HG03575 (cell line): ENCODE results near the gene SWT1.
"Not testable (repeated sequence)": the region's sequence is repeated elsewhere in the genome, so short reads cannot be mapped to it uniquely, and the experiment has no call there.

Experiments used
- ATAC-seq: cut with Tn5 transposase; IDR thresholded peaks from one replicate; pipeline ENCODE4 v1.9.1; 2021; ENCODE audit not compliant: unreplicated experiment, insufficient number of reproducible peaks, low FRiP score; ENCODE audit errors: extremely low read depth

SWT1 gene

GRCh38 chr1:185238447-185238846, 81.5 kb downstream of the SWT1 start:
- no peak for ATAC-seq

- ATAC-seq: no peak
These were observed 82.9 kb downstream of the SWT1 start for GRCh38 chr1:185239861-185240260.

GRCh38 chr1:185241127-185241526, 84.2 kb downstream of the SWT1 start:
- ATAC-seq: no peak

GRCh38 chr1:185244015-185244747, 87.2 kb downstream of the SWT1 start:
- no peak for ATAC-seq

DNA sequence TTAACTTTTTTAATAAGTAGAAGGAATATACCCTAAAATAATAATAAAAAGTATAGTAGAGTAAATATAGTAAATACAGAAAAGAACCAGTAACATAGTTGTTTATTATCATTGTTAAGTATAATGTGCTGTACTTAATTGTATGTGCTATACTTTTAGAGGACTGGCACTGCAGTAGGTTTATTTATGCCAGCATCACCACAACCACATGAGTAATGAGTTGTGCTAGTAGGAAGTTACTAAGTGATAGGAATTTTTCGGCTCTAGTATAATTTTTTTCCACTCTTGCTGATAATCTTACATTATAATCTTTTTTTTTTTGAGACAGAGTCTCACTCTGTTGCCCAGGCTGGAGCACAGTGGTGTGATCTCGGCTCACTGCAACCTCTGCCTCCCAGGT, 88.5 kb downstream of the SWT1 start:
- ATAC-seq: no peak

DNA sequence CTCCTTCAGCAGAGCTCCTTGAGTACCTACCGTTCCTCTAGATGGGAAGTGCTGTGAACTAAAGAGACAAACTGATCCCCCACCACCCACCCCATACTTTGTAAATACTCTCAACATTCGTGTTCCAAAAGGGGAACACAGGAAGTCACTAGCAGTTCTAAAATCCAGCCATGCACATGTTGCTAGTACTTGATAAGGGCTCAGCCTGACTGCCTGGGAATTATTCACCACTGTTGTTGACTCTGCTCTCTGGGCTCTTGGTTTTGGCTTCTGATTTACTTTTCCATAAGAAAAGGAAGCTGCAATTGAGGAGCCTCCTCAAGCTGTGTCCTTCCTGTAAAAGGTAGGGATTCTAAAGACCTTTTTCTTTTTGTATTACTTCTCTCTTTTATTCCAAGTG, 92.6 kb downstream of the SWT1 start:
- no peak for ATAC-seq

GRCh38 chr1:185250063-185250462, 93.1 kb downstream of the SWT1 start:
- no peak for ATAC-seq

GRCh38 chr1:185251928-185252327, 95.0 kb downstream of the SWT1 start:
- not testable (repeated sequence) for ATAC-seq

GRCh38 chr1:185252404-185252803, 95.4 kb downstream of the SWT1 start:
- not testable (repeated sequence) for ATAC-seq

DNA sequence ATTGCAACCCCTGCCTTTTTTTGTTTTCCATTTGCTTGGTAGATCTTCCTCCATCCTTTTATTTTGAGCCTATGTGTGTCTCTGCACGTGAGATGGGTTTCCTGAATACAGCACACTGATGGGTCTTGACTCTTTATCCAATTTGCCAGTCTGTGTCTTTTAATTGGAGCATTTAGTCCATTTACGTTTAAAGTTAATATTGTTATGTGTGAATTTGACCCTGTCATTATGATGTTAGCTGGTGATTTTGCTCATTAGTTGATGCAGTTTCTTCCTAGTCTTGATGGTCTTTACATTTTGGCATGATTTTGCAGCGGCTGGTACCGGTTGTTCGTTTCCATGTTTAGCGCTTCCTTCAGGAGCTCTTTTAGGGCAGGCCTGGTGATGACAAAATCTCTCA, 98.6 kb downstream of the SWT1 start:
- ATAC-seq: not testable (repeated sequence)

- ATAC-seq: not testable (repeated sequence)
These were observed 100.4 kb downstream of the SWT1 start for GRCh38 chr1:185257116-185257949.

- no peak for ATAC-seq
These were observed 100.9 kb downstream of the SWT1 start for GRCh38 chr1:185257950-185258208.

GRCh38 chr1:185258676-185259075, 101.7 kb downstream of the SWT1 start:
- ATAC-seq: no peak

DNA sequence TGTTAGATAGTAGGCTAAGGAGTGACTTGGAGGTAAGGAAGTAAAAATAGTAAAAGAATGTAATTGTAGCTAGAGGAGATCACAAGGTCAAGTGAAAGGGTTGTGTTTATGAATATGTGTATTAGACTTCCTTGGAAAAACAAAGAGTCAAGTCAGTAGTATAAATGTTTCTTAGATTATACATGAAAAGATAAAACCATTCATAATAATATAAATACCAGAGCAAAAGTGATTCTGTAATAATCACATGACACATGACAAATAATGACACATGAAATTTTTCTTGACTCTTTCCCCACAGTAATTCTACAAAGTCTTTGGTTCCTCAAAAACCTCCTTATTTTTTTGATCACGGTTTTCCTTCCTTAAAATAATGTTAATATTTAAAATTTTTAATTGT, 103.6 kb downstream of the SWT1 start:
- no peak for ATAC-seq

GRCh38 chr1:185262151-185262550, 105.2 kb downstream of the SWT1 start:
- no peak for ATAC-seq

DNA sequence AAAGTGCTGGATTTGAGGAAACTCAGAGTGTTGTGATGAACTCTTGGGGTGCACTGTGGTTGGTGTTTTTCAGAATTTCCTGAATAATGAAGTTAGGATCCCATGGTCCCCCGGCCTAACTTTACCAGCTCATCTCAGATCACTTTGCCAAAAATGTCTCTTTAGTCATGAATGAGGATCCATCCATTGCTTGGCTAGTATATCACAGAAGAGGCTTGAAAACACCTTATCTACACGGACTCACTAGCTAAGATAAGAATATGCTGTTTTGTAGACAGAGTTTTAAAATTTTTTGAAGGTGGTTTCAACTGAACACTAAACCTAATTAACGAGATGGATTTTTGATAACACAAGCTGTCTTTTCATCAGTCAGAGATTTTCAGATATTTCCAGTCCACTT, 106.3 kb downstream of the SWT1 start:
- ATAC-seq: no peak

- no peak for ATAC-seq
These were observed 106.8 kb downstream of the SWT1 start for GRCh38 chr1:185263780-185264179.

DNA sequence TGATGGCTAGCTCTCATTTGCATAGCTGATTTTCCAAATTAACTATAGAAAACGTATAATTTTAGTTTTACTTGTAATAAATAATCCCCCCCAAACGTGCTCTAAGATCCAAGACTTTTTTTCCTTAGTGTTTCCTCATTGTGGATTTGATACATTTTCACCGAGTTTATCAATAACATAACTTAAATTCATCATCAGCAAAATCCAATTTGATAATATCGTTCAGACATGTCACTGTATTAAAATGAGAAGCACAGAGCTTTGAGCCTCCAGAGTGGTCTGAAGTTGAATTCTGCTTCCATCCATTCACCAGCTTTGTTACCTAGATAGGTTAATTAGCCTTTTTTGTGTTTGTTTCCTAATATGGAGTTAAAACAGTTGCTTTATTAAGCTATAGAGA, 108.3 kb downstream of the SWT1 start:
- ATAC-seq: no peak

DNA sequence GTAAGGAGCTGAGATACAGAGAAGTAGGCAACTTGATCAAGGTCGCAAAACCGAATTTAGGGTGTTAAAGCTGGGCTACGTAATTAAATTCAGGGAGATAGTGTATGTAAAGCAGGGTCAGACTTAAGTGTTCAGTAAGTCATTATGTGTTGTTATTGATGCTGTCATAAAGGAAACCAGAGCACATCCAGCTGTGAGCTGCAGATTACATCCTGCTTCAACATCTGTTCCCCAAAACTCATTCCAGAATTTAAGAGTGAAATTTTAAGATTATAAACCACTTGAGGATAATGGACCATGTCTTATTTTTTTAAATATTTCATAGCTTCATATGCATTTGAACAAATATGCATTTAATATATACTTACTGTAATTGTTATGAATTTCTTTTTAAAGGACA, 110.3 kb downstream of the SWT1 start:
- no peak for ATAC-seq

DNA sequence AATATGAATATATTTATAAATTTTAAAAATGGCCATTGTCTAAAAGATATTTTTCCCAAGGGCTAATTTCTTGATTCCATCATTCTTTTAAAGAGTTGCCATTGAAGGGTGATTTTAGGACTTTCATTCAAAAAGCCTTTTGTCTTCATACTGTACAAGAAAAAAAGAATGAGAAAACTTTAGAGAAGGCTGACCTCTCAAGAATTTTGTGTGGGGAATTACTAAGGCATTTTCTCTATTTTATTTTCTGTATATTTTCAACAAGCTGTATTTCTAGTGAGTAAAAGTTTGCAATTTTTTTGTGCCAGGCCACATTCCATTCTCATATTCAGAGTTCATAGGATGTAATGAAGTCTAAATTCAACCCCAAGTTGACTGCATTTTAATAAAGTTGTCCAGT, 110.7 kb downstream of the SWT1 start:
- no peak for ATAC-seq

DNA sequence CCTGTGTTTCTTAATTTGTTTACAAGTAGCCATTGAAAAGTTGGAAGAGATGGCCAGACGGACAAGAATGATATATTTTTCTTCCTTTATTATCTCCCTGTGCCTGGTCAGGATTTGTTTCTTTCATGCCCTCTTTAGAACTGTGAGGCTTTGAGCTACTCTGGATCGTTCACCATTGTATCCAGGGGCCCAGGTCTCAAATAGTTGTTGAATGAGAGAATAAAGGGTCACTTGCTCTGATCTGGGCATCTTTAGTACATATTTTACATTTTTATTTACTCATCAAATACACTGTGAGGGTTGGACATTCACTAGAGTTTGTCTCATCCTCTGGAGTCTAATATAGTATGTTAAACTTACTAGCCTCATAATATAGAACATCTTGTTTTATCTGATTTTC, 111.4 kb downstream of the SWT1 start:
- no peak for ATAC-seq
